Spinal cord (tissue), 10 donors: ENCODE measurements around the gene TMC4. TPM values are rescaled to one million over a fixed set of nuclear protein-coding genes. Genes with fewer than 3 reads are reported as not detected.
A peak's percentile ranks its signal among the peaks of the same experiment; 100 is the strongest.

Experiments
- DNase-seq, 6 donors: peaks; one replicate each; pipeline versions ENCODE4 v3.0.0 to v3.0.0-alpha.2; 2013 to 2015; ENCODE audit warnings: low spot score in 6 of 6, low read depth in 4 of 6
- H3K27ac ChIP-seq: one replicate; pipeline ENCODE4 v1.5.1; 2013; ENCODE audit warnings: low read depth, low read length, control low read depth
- H3K27me3 ChIP-seq: one replicate; pipeline ENCODE4 v1.6.1; 2013; ENCODE audit warnings: low read length; ENCODE audit not compliant: control insufficient read depth, insufficient read depth
- H3K36me3 ChIP-seq: one replicate; pipeline ENCODE4 v1.6.1; 2013; ENCODE audit warnings: low read length; ENCODE audit not compliant: control insufficient read depth, insufficient read depth
- H3K4me1 ChIP-seq: one replicate; pipeline ENCODE4 v1.6.1; 2013; ENCODE audit warnings: low read length; ENCODE audit not compliant: control insufficient read depth, insufficient read depth
- H3K4me3 ChIP-seq: one replicate; pipeline ENCODE4 v1.5.1; 2013; ENCODE audit warnings: low read depth, low read length, control low read depth
- H3K9me3 ChIP-seq: one replicate; pipeline ENCODE4 v1.6.1; 2013; ENCODE audit warnings: low read length; ENCODE audit not compliant: control insufficient read depth, insufficient read depth
- WGBS: methylation state at CpG from one replicate; pipeline ENCODE4 v1.1.5; 2013; ENCODE audit warnings: missing lambda C conversion rate; ENCODE audit not compliant: insufficient coverage; 5-methylcytosine and 5-hydroxymethylcytosine counted together
- polyA plus RNA-seq, 2 donors: library from polyadenylated mRNA; unstranded; fragments of 120-200 nt; gene quantifications; one replicate each; pipeline ENCODE4 v1.2.1, GENCODE V29; 2013; ENCODE audit not compliant: insufficient read length in 2 of 2
- total RNA-seq, 2 donors: library from RNA; depleted of rRNA in 1 of 2; stranded (reverse); fragments of 120-200 nt in 1 of 2; fragments of >200 nt in 1 of 2; gene quantifications; one replicate each; pipeline versions ENCODE4 v1.2.3 to v1.2.4, GENCODE V29; 2013 to 2014
- donor health status: healthy.

Gene TMC4
- total and polyA plus RNA-seq, 4 donors: 0.50 to 4.2 (median 2.4) TPM

- 0% methylated on average over 72 of the region's 72 CpGs for WGBS
- peak; percentile 99 to 100 (median 100) for DNase-seq
- Histone ChIP-seq H3K9me3 (no peaks in the 10 kb centered on the region), H3K4me3 (peak within 1 kb of the TSS; percentile 72), H3K27ac (peak within 1 kb of the TSS; percentile 96), H3K27me3 (peaks cover 5% of the 10 kb centered on the region), H3K36me3 (peaks cover 38% of the 10 kb centered on the region), H3K4me1 (peaks cover 44% of the 10 kb centered on the region)
These were observed 13.4 kb downstream of the TMC4 start, which contains the start of gene LENG1 for GRCh38 chr19:54159352-54160181. LENG1 (minus strand) TSS chr19:54159721; CDS start chr19:54159695, 26 bp downstream.

- no peak for DNase-seq
- Histone ChIP-seq H3K4me1 (peaks cover 40% of the 10 kb centered on the region), H3K27ac (peak overlapping the region; percentile 96), H3K9me3 (no peaks in the 10 kb centered on the region), H3K27me3 (no peaks in the 10 kb centered on the region), H3K36me3 (peaks cover 43% of the 10 kb centered on the region), H3K4me3 (peak overlapping the region; percentile 72)
- WGBS: 4% methylated on average over 11 of the region's 19 CpGs
These were observed 14.1 kb downstream of the TMC4 start for GRCh38 chr19:54158812-54159351.

- H3K27ac ChIP-seq: no peak overlapping the region
- H3K9me3 ChIP-seq: no peaks in the 10 kb centered on the region
- H3K36me3 ChIP-seq: peaks cover 62% of the 10 kb centered on the region
- H3K27me3 ChIP-seq: no peaks in the 10 kb centered on the region
- H3K4me3 ChIP-seq: no peak overlapping the region
- H3K4me1 ChIP-seq: peaks cover 31% of the 10 kb centered on the region
- WGBS: 100% methylated on average over 2 of the region's 3 CpGs
- no peak for DNase-seq
These were observed 16.0 kb downstream of the TMC4 start for GRCh38 chr19:54156953-54157352.

- no peaks in the 10 kb centered on the region for H3K9me3 ChIP-seq
- H3K4me1 ChIP-seq: peaks cover 26% of the 10 kb centered on the region
- no peaks in the 10 kb centered on the region for H3K27me3 ChIP-seq
- H3K36me3 ChIP-seq: peaks cover 67% of the 10 kb centered on the region
- H3K27ac ChIP-seq: no peak overlapping the region
- WGBS: 82% methylated on average over 6 of the region's 11 CpGs
- no peak for DNase-seq
- H3K4me3 ChIP-seq: no peak overlapping the region
These were observed 16.5 kb downstream of the TMC4 start for GRCh38 chr19:54156490-54156889.

GRCh38 chr19:54155694-54156093 lies 17.3 kb downstream of the TMC4 start:
- Histone ChIP-seq H3K9me3 (no peaks in the 10 kb centered on the region), H3K36me3 (peaks cover 75% of the 10 kb centered on the region), H3K27ac (no peak overlapping the region), H3K4me3 (no peak overlapping the region), H3K27me3 (no peaks in the 10 kb centered on the region), H3K4me1 (peaks cover 18% of the 10 kb centered on the region)
- DNase-seq: no peak
- WGBS: 61% methylated on average over 5 of the region's 19 CpGs

GRCh38 chr19:54154603-54155345 lies 18.2 kb downstream of the TMC4 start:
- H3K27ac ChIP-seq: no peak overlapping the region
- H3K4me3 ChIP-seq: no peak overlapping the region
- peaks cover 84% of the 10 kb centered on the region for H3K36me3 ChIP-seq
- WGBS: 78% methylated on average over 11 of the region's 18 CpGs
- H3K9me3 ChIP-seq: no peaks in the 10 kb centered on the region
- no peak for DNase-seq
- peaks cover 11% of the 10 kb centered on the region for H3K4me1 ChIP-seq
- H3K27me3 ChIP-seq: no peaks in the 10 kb centered on the region

GRCh38 chr19:54153731-54154326 lies 19.1 kb downstream of the TMC4 start:
- Histone ChIP-seq H3K4me1 (peaks cover 9% of the 10 kb centered on the region), H3K27ac (no peak overlapping the region), H3K9me3 (no peaks in the 10 kb centered on the region), H3K4me3 (no peak overlapping the region), H3K27me3 (no peaks in the 10 kb centered on the region), H3K36me3 (peaks cover 93% of the 10 kb centered on the region)
- DNase-seq: no peak
- 88% methylated on average over 7 of the region's 10 CpGs for WGBS

- H3K4me3 ChIP-seq: no peak overlapping the region
- peaks cover 98% of the 10 kb centered on the region for H3K36me3 ChIP-seq
- H3K27me3 ChIP-seq: no peaks in the 10 kb centered on the region
- 89% methylated on average over 17 of the region's 25 CpGs for WGBS
- peaks cover under 1% of the 10 kb centered on the region for H3K4me1 ChIP-seq
- H3K27ac ChIP-seq: no peak overlapping the region
- no peaks in the 10 kb centered on the region for H3K9me3 ChIP-seq
- DNase-seq: no peak
These were observed 20.0 kb downstream of the TMC4 start for GRCh38 chr19:54152878-54153524.

- Histone ChIP-seq H3K36me3 (peaks cover 98% of the 10 kb centered on the region), H3K9me3 (no peaks in the 10 kb centered on the region), H3K4me1 (no peaks in the 10 kb centered on the region), H3K27me3 (no peaks in the 10 kb centered on the region), H3K27ac (no peak overlapping the region), H3K4me3 (no peak overlapping the region)
- DNase-seq: no peak
- WGBS: 88% methylated on average over 11 of the region's 12 CpGs
These were observed 20.7 kb downstream of the TMC4 start for GRCh38 chr19:54152267-54152666.
